Neural cell (in vitro differentiated cells): ENCODE data around the gene PNPLA7. TPM values are rescaled to one million over a fixed set of nuclear protein-coding genes. Genes with fewer than 3 reads are reported as not detected.

ENCODE experiments used
- H2AFZ ChIP-seq: fragments of 200-600, 300-800 bp; sonication (generic), shearing (Covaris generic); 2 replicates; pipeline ENCODE4 v1.6.0; 2014; ENCODE audit warnings: low read depth, mild to moderate bottlenecking, antibody characterized with exemption, low read length, moderate library complexity
- H3F3A ChIP-seq: fragments of 200-600 bp; shearing (Covaris generic); 2 replicates; pipeline ENCODE4 v1.6.1; 2016; ENCODE audit warnings: mild to moderate bottlenecking, moderate library complexity, mixed read lengths, antibody characterized with exemption, low read length; ENCODE audit not compliant: insufficient read depth, poor library complexity, severe bottlenecking
- H3K27ac ChIP-seq: fragments of 200-600, 300-800 bp; sonication (generic), shearing (Covaris generic); 2 replicates; pipeline ENCODE4 v1.5.1; 2014; ENCODE audit warnings: mild to moderate bottlenecking, low read length, moderate library complexity
- H3K27me3 ChIP-seq: fragments of 300-800, 200-600 bp; sonication (generic), shearing (Covaris generic); 2 replicates; pipeline ENCODE4 v1.6.0; 2014; ENCODE audit warnings: mild to moderate bottlenecking, low read depth, low read length, moderate library complexity; ENCODE audit not compliant: insufficient read depth
- H3K36me3 ChIP-seq: fragments of 300-800, 200-600 bp; sonication (generic), shearing (Covaris generic); 2 replicates; pipeline ENCODE4 v1.5.1; 2014; ENCODE audit warnings: mild to moderate bottlenecking, antibody characterized with exemption, low read length, moderate library complexity; ENCODE audit not compliant: insufficient read depth
- H3K4me2 ChIP-seq: fragments of 300-800, 200-600 bp; sonication (generic), shearing (Covaris generic); 2 replicates; pipeline ENCODE4 v1.6.0; 2014; ENCODE audit warnings: mild to moderate bottlenecking, low read length
- H3K4me3 ChIP-seq: fragments of 300-800, 200-600 bp; sonication (generic), shearing (Covaris generic); 2 replicates; pipeline ENCODE4 v1.5.1; 2014; ENCODE audit warnings: mild to moderate bottlenecking, low read length, moderate library complexity
- H3K79me2 ChIP-seq: fragments of 200-600 bp; shearing (Covaris generic); replicated peaks from 2 replicates; pipeline ENCODE4 v1.6.0; 2014; ENCODE audit warnings: mild to moderate bottlenecking, low read length, moderate library complexity; ENCODE audit not compliant: insufficient read depth
- H3K9ac ChIP-seq: fragments of 300-800, 200-600 bp; sonication (generic), shearing (Covaris generic); 2 replicates; pipeline ENCODE4 v1.6.1; 2016; ENCODE audit warnings: mild to moderate bottlenecking, low read length, mixed read lengths
- H3K9me2 ChIP-seq: fragments of 200-600 bp; shearing (Covaris generic); 2 replicates; pipeline ENCODE4 v1.6.1; 2016; ENCODE audit warnings: mild to moderate bottlenecking, low read length, mixed read lengths; ENCODE audit not compliant: insufficient read depth
- H3K9me3 ChIP-seq: fragments of 200-600, 300-800 bp; sonication (generic), shearing (Covaris generic); 2 replicates; pipeline ENCODE4 v1.6.1; 2016; ENCODE audit warnings: mild to moderate bottlenecking, mixed run types, low read length, moderate library complexity, mixed read lengths
- H4K20me1 ChIP-seq: fragments of 200-600 bp; shearing (Covaris generic); 2 replicates; pipeline ENCODE4 v1.6.1; 2016; ENCODE audit warnings: mild to moderate bottlenecking, mixed run types; ENCODE audit not compliant: insufficient read depth
- CTCF ChIP-seq: fragments of 450-650 bp; IDR thresholded peaks from 2 replicates; pipeline ENCODE4 v1.5.1; 2014; ENCODE audit warnings: antibody characterized with exemption, mild to moderate bottlenecking, moderate library complexity; ENCODE audit not compliant: poor library complexity, severe bottlenecking
- EP300 ChIP-seq: fragments of 450-650 bp; conservative IDR thresholded peaks from 2 replicates; pipeline ENCODE4 v1.6.1; 2014; ENCODE audit warnings: antibody characterized with exemption, mild to moderate bottlenecking, moderate library complexity; ENCODE audit not compliant: poor library complexity, severe bottlenecking
- EZH2 ChIP-seq: fragments of 200-600, 300-800 bp; shearing (Covaris generic), sonication (generic); IDR thresholded peaks from 2 replicates; pipeline ENCODE4 v1.6.1; 2014; ENCODE audit warnings: antibody characterized with exemption, low read length, borderline replicate concordance, mild to moderate bottlenecking; ENCODE audit not compliant: insufficient read depth, poor library complexity, severe bottlenecking
- MXI1 ChIP-seq: fragments of 450-650 bp; conservative IDR thresholded peaks from 2 replicates; pipeline ENCODE4 v1.6.1; 2014; ENCODE audit warnings: antibody characterized with exemption, mild to moderate bottlenecking; ENCODE audit not compliant: poor library complexity, severe bottlenecking
- POLR2AphosphoS5 ChIP-seq: IDR thresholded peaks from 2 replicates; pipeline ENCODE4 v1.6.1; 2012
- RAD21 ChIP-seq: fragments of 450-650 bp; conservative IDR thresholded peaks from 2 replicates; pipeline ENCODE4 v1.6.1; 2014; ENCODE audit warnings: antibody characterized with exemption, mild to moderate bottlenecking, moderate library complexity
- REST ChIP-seq: IDR thresholded peaks from 2 replicates; pipeline ENCODE4 v1.6.1; 2012; ENCODE audit warnings: borderline replicate concordance
- SMC3 ChIP-seq: fragments of 450-650 bp; conservative IDR thresholded peaks from 2 replicates; pipeline ENCODE4 v1.6.1; 2014; ENCODE audit warnings: antibody characterized with exemption, mild to moderate bottlenecking, moderate library complexity; ENCODE audit not compliant: poor library complexity
- TAF1 ChIP-seq: IDR thresholded peaks from 2 replicates; pipeline ENCODE4 v1.6.1; 2012; ENCODE audit warnings: low read depth
- polyA plus RNA-seq: library from polyadenylated mRNA; depleted of rRNA; stranded (reverse); fragments of >200 nt; gene quantifications from 2 replicates; pipeline ENCODE4 v1.2.3, GENCODE V29; 2014

PNPLA7 gene
- polyA plus RNA-seq, 1 donor from 2014 or later: 0.72 TPM

GRCh38 chr9:137461316-137461662 lies 88.9 kb downstream of the PNPLA7 start:
- Histone ChIP-seq H3K27me3 (no peaks in the 10 kb centered on the region), H3K36me3 (no peaks in the 10 kb centered on the region), H3K79me2 (no peaks in the 10 kb centered on the region), H3K9me2 (no peaks in the 10 kb centered on the region), H4K20me1 (no peaks in the 10 kb centered on the region), H3K9ac (no peak overlapping the region), H3K4me3 (no peak overlapping the region), H3K4me2 (no peak overlapping the region), H3K27ac (no peak overlapping the region), H2AFZ (no peak overlapping the region), H3K9me3 (no peaks in the 10 kb centered on the region), H3F3A (no peaks in the 10 kb centered on the region)
- no peak for TF ChIP-seq EZH2
- no peak for TF ChIP-seq MXI1
- TF ChIP-seq EP300: no peak
- no peak for TF ChIP-seq CTCF
- no peak for TF ChIP-seq SMC3
- TF ChIP-seq TAF1: no peak
- TF ChIP-seq REST: no peak
- TF ChIP-seq RAD21: no peak
- no peak for TF ChIP-seq POLR2AphosphoS5

GRCh38 chr9:137460363-137461315 lies 89.6 kb downstream of the PNPLA7 start:
- H3K79me2 ChIP-seq: no peaks in the 10 kb centered on the region
- TF ChIP-seq RAD21 (no peak), EP300 (no peak), CTCF (no peak), POLR2AphosphoS5 (no peak), SMC3 (no peak), MXI1 (no peak), EZH2 (no peak), REST (no peak), TAF1 (no peak)
- H3K27me3 ChIP-seq: no peaks in the 10 kb centered on the region
- no peak overlapping the region for H3K4me2 ChIP-seq
- no peaks in the 10 kb centered on the region for H3K9me3 ChIP-seq
- H4K20me1 ChIP-seq: no peaks in the 10 kb centered on the region
- H3F3A ChIP-seq: no peaks in the 10 kb centered on the region
- no peak overlapping the region for H3K4me3 ChIP-seq
- no peaks in the 10 kb centered on the region for H3K9me2 ChIP-seq
- no peak overlapping the region for H3K27ac ChIP-seq
- H3K36me3 ChIP-seq: no peaks in the 10 kb centered on the region
- no peak overlapping the region for H3K9ac ChIP-seq
- no peak overlapping the region for H2AFZ ChIP-seq
